DND-41 (cell line): ENCODE results near the gene FHOD3.
"Not testable (repeated sequence)": the region's sequence is repeated elsewhere in the genome, so short reads cannot be mapped to it uniquely, and the experiment has no call there.

Source experiments
- ATAC-seq: fragments of 200-7000 bp; cut with Tn5 transposase; 3 replicates; pipeline ENCODE4 v1.9.1; 2021; ENCODE audit warnings: low read depth; ENCODE audit not compliant: insufficient read depth
- DNase-seq: peaks from one replicate; pipeline ENCODE4 v3.0.0-alpha.2; 2020
- H2AFZ ChIP-seq: 2 replicates; pipeline ENCODE4 v1.6.0; 2012; ENCODE audit warnings: low read depth, low read length
- H3K27ac ChIP-seq: 2 replicates; pipeline ENCODE4 v1.5.1; 2012; ENCODE audit warnings: low read length, inconsistent platforms
- H3K27me3 ChIP-seq: fragments of 200-600 bp; sonication (generic); 2 replicates; pipeline ENCODE4 v1.6.0; 2012; ENCODE audit warnings: low read length, mild to moderate bottlenecking, inconsistent platforms; ENCODE audit not compliant: insufficient read depth, poor library complexity
- H3K36me3 ChIP-seq: 2 replicates; pipeline ENCODE4 v1.5.1; 2012; ENCODE audit warnings: low read length, inconsistent platforms; ENCODE audit not compliant: insufficient read depth
- H3K4me1 ChIP-seq: 2 replicates; pipeline ENCODE4 v1.5.1; 2012; ENCODE audit warnings: mild to moderate bottlenecking, low read length; ENCODE audit not compliant: insufficient read depth
- H3K4me2 ChIP-seq: 2 replicates; pipeline ENCODE4 v1.6.0; 2012; ENCODE audit warnings: mild to moderate bottlenecking, moderate library complexity, low read length, inconsistent platforms; ENCODE audit not compliant: insufficient read depth
- H3K4me3 ChIP-seq, 2 experiments: fragments of 200-600 bp in 1 of 2; shearing (Covaris generic) in 1 of 2; 2 replicates each; pipeline ENCODE4 v1.5.1; 2012 to 2016; ENCODE audit warnings: inconsistent platforms in 2 of 2, low read length in 2 of 2, mild to moderate bottlenecking in 2 of 2, low read depth in 1 of 2, moderate library complexity in 1 of 2
- H3K79me2 ChIP-seq: 2 replicates; pipeline ENCODE4 v1.6.0; 2012; ENCODE audit warnings: low read length, inconsistent platforms; ENCODE audit not compliant: insufficient read depth
- H3K9ac ChIP-seq: 2 replicates; pipeline ENCODE4 v1.6.0; 2012; ENCODE audit warnings: low read depth, mild to moderate bottlenecking, inconsistent platforms, low read length, moderate library complexity
- H3K9me3 ChIP-seq: 2 replicates; pipeline ENCODE4 v1.5.1; 2012; ENCODE audit warnings: low read length, moderate library complexity, mild to moderate bottlenecking, inconsistent platforms; ENCODE audit not compliant: insufficient read depth, severe bottlenecking
- H4K20me1 ChIP-seq: 2 replicates; pipeline ENCODE4 v1.6.0; 2012; ENCODE audit warnings: low read length; ENCODE audit not compliant: insufficient read depth
- EZH2 ChIP-seq: IDR thresholded peaks from 3 replicates; pipeline ENCODE4 v1.6.1; 2012; ENCODE audit warnings: borderline replicate concordance, low read depth, mild to moderate bottlenecking, moderate library complexity, low read length, inconsistent platforms; ENCODE audit not compliant: severe bottlenecking
- TF ChIP-seq, protein P1 (sequence below): IDR thresholded peaks from 2 replicates; pipeline ENCODE4 v1.5.1; 2012; ENCODE audit warnings: borderline replicate concordance, low read length, moderate library complexity, mild to moderate bottlenecking; ENCODE audit not compliant: poor library complexity, severe bottlenecking; ENCODE audit errors: extremely low read depth

The FHOD3 gene

DNA sequence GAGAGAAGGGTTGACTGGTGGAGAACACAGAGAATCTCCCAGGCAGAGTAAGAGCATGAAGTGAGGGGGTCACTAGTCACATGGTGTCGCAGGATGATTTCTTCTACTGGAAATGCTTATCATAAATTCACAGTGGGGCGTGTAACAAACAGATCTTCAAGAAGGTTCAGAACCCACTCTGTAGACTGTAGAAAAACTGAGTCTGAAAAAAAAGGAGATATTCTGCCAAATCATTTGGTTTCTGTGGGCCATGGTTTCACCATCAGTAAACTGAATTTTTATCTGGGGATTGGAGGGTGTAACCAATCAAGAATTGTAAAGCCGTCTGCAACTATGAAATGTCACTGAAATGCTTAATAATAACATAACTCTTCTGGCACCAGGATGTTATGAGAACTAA lies 516.3 kb downstream of the FHOD3 start:
- no peak overlapping the region for H3K4me2 ChIP-seq
- DNase-seq (no peak), ATAC-seq (no peak)
- peaks cover 34% of the 10 kb centered on the region for H4K20me1 ChIP-seq
- H3K4me1 ChIP-seq = no peaks in the 10 kb centered on the region
- H3K27me3 ChIP-seq = no peaks in the 10 kb centered on the region
- no peak for TF ChIP-seq EZH2
- TF ChIP-seq, protein P1, sequence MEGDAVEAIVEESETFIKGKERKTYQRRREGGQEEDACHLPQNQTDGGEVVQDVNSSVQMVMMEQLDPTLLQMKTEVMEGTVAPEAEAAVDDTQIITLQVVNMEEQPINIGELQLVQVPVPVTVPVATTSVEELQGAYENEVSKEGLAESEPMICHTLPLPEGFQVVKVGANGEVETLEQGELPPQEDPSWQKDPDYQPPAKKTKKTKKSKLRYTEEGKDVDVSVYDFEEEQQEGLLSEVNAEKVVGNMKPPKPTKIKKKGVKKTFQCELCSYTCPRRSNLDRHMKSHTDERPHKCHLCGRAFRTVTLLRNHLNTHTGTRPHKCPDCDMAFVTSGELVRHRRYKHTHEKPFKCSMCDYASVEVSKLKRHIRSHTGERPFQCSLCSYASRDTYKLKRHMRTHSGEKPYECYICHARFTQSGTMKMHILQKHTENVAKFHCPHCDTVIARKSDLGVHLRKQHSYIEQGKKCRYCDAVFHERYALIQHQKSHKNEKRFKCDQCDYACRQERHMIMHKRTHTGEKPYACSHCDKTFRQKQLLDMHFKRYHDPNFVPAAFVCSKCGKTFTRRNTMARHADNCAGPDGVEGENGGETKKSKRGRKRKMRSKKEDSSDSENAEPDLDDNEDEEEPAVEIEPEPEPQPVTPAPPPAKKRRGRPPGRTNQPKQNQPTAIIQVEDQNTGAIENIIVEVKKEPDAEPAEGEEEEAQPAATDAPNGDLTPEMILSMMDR = no peak
- H2AFZ ChIP-seq = no peak overlapping the region
- no peaks in the 10 kb centered on the region for H3K9me3 ChIP-seq
- H3K79me2 ChIP-seq = peaks cover 14% of the 10 kb centered on the region
- peaks cover 86% of the 10 kb centered on the region for H3K36me3 ChIP-seq
- no peak overlapping the region for H3K9ac ChIP-seq
- no peak overlapping the region for H3K27ac ChIP-seq
- no peak overlapping the region for H3K4me3 ChIP-seq

- Histone ChIP-seq H3K79me2 (peaks cover 9% of the 10 kb centered on the region; the same call in 1 of the 2 replicates), H3K27ac (no peak overlapping the region), H3K27me3 (no peaks in the 10 kb centered on the region), H4K20me1 (peaks cover 32% of the 10 kb centered on the region), H3K36me3 (peaks cover 88% of the 10 kb centered on the region), H2AFZ (no peak overlapping the region), H3K4me2 (no peak overlapping the region), H3K4me1 (no peaks in the 10 kb centered on the region), H3K4me3 (no peak overlapping the region), H3K9me3 (no peaks in the 10 kb centered on the region), H3K9ac (no peak overlapping the region)
- TF ChIP-seq EZH2 = no peak
- TF ChIP-seq, protein P1 = no peak
- no peak for ATAC-seq
- no peak for DNase-seq
Observed at GRCh38 chr18:36814994-36815393, 517.5 kb downstream of the FHOD3 start.

DNA sequence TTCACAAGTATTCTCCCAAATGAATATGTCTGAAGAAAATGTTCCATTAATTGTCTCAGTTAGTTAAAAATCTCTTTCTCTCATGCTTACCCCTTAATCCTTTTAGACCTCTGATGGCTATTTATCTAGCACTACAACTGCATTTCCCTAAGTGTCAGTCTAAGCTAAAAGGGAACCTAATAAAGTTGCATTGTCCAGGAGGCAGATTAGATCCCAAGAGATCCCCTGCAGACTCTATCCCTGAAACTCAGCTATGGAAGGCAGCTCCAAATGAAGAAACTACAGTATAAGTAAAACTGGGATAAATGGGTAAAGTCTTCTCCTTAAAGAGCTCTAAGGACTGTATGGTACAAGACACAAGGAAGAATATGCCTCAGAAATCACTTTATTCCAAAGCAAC lies 518.6 kb downstream of the FHOD3 start:
- H3K4me3 ChIP-seq, H3K4me2 ChIP-seq, H3K4me1 ChIP-seq, ATAC-seq, H2AFZ ChIP-seq, H3K27me3 ChIP-seq, DNase-seq, H3K27ac ChIP-seq, H3K9me3 ChIP-seq, H3K9ac ChIP-seq: not testable (repeated sequence)
- Histone ChIP-seq H3K36me3 (peaks cover 89% of the 10 kb centered on the region), H3K79me2 (peaks cover 18% of the 10 kb centered on the region), H4K20me1 (peaks cover 23% of the 10 kb centered on the region)

DNA sequence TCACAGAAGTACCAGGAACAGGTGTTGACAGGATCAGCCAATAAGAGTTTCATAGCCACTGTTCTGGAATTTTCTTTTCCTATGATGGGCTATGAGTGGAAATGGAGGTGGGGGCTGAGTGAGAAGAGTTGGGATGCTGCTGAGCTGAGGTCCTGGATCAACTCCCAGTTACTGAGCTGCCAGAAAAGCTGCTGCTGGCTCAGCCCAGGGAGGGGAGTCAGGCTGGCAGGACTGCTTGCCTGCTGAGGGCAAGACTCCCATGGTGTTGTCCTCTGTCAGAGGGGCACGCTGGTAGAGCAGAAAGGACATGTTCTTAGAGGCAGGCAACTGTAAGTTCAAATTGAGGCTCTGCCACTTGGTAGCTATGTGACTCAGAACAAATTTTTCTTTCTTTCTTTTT lies 519.5 kb downstream of the FHOD3 start:
- Histone ChIP-seq H3K9ac (no peak overlapping the region), H3K4me2 (no peak overlapping the region), H3K9me3 (no peaks in the 10 kb centered on the region), H3K4me1 (no peaks in the 10 kb centered on the region), H3K27ac (no peak overlapping the region), H3K36me3 (peaks cover 93% of the 10 kb centered on the region), H2AFZ (no peak overlapping the region), H3K79me2 (peaks cover 26% of the 10 kb centered on the region), H4K20me1 (peaks cover 28% of the 10 kb centered on the region), H3K27me3 (no peaks in the 10 kb centered on the region), H3K4me3 (no peak overlapping the region)
- DNase-seq = no peak
- ATAC-seq = no peak
- TF ChIP-seq, protein P1 = no peak
- no peak for TF ChIP-seq EZH2
